AG09319 (cell line): ENCODE data around the gene CHST13.

Experiments
- DNase-seq: peaks from one replicate; pipeline ENCODE4 v3.0.0-alpha.2; 2010; ENCODE audit warnings: low read depth; ENCODE audit errors: extremely low read depth
- CTCF ChIP-seq: IDR thresholded peaks from 2 replicates; pipeline ENCODE4 v1.5.1; 2011; ENCODE audit warnings: low read depth, mild to moderate bottlenecking, inconsistent platforms, low read length, moderate library complexity

The CHST13 gene

GRCh38 chr3:126521122-126521891, 2.6 kb upstream of the CHST13 start:
- DNase-seq = no peak
- TF ChIP-seq CTCF = no peak

- DNase-seq = peak; percentile 4
- TF ChIP-seq CTCF = peak; percentile 83
Observed at GRCh38 chr3:126522363-126522788, 1.6 kb upstream of the CHST13 start.

- no peak for TF ChIP-seq CTCF
- no peak for DNase-seq
Observed at GRCh38 chr3:126524429-126524988, 554 bp downstream of the CHST13 start.

- no peak for TF ChIP-seq CTCF
- no peak for DNase-seq
Observed at GRCh38 chr3:126525091-126525852, 1.3 kb downstream of the CHST13 start.

GRCh38 chr3:126525853-126526667, 2.1 kb downstream of the CHST13 start:
- no peak for TF ChIP-seq CTCF
- DNase-seq = no peak

- DNase-seq = no peak
- TF ChIP-seq CTCF = no peak
Observed at GRCh38 chr3:126526668-126527005, 2.7 kb downstream of the CHST13 start.
